ENCODE measurements around the gene SVOPL.

GRCh38 chr7:138691178-138691577 lies 10.0 kb downstream of the SVOPL start:
- TF ChIP-seq CTCF (IDR thresholded peaks at IDR 0.05) (no peak), YY1 (IDR thresholded peaks at IDR 0.05; ENCODE audit: low read depth) (no peak), RAD21 (IDR thresholded peaks at IDR 0.05; ENCODE audit: low read length) (no peak), CHD2 (IDR thresholded peaks at IDR 0.05; ENCODE audit: low read length, partially characterized antibody) (no peak), GABPA (IDR thresholded peaks at IDR 0.05; ENCODE audit: low read depth) (no peak), REST (IDR thresholded peaks at IDR 0.05; ENCODE audit: low read depth, low read length) (no peak), EP300 (IDR thresholded peaks at IDR 0.05; ENCODE audit: borderline replicate concordance in 1 of 2, low read depth in 1 of 2, low read length in 1 of 2) (no peak), FOXM1 (IDR thresholded peaks at IDR 0.05; ENCODE audit: low read depth) (no peak), JUND (IDR thresholded peaks at IDR 0.05) (no peak), POLR2AphosphoS5 (IDR thresholded peaks at IDR 0.05; ENCODE audit: low read depth, low read length) (no peak)
- TF ChIP-seq, protein P1, sequence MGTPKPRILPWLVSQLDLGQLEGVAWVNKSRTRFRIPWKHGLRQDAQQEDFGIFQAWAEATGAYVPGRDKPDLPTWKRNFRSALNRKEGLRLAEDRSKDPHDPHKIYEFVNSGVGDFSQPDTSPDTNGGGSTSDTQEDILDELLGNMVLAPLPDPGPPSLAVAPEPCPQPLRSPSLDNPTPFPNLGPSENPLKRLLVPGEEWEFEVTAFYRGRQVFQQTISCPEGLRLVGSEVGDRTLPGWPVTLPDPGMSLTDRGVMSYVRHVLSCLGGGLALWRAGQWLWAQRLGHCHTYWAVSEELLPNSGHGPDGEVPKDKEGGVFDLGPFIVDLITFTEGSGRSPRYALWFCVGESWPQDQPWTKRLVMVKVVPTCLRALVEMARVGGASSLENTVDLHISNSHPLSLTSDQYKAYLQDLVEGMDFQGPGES (IDR thresholded peaks at IDR 0.05; ENCODE audit: low read depth, low read length), result no peak
- TF ChIP-seq, protein P2, sequence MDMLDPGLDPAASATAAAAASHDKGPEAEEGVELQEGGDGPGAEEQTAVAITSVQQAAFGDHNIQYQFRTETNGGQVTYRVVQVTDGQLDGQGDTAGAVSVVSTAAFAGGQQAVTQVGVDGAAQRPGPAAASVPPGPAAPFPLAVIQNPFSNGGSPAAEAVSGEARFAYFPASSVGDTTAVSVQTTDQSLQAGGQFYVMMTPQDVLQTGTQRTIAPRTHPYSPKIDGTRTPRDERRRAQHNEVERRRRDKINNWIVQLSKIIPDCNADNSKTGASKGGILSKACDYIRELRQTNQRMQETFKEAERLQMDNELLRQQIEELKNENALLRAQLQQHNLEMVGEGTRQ (IDR thresholded peaks at IDR 0.05; ENCODE audit: borderline replicate concordance, low read depth, low read length), result no peak
